LoVo (cell line): Measurements from ENCODE around the gene BCL2.
"Not testable (repeated sequence)": the region's sequence is repeated elsewhere in the genome, so short reads cannot be mapped to it uniquely, and the experiment has no call there.

Source experiments
- DNase-seq: peaks from one replicate; pipeline ENCODE4 v3.0.0-alpha.2; 2016; ENCODE audit warnings: low spot score

Gene BCL2

DNA sequence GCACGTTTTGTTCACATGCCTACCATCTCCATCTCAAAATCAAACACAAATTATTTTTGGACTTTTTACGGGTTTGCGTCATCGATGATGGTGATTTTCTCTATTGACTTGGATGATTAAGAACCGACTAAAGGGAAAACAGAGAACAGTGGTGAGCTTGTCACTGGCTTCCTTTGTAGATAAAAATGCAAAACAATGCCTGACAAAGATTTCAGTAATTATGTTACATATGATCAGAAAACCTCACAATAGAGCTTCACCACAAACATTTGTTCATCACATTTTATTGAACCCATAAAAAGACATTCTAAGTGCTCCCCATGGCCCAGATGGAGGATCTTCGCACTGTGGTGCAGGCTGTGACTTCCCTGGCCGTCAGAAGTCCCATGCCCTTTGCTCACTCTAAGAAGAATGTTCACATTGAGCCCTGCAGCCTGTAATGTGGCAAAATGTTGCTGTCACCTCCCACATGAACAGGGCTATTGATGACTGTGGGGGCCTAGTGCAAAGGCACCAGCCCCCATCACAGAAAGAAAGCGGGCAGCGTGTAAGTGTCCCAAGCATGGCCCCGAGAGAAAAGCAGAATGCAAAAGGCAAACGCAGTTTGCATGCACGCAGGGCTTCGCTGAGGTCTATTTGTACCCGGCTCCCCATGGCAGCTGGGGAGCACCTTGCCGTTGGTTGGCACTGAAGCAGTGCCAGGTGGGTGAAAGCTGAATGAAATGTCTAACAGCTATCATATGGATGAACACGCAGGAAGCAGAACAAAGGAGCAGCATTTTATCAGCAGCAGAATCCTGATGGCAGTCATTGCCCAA lies 60.6 kb downstream of the BCL2 start:
- DNase-seq: no peak

DNA sequence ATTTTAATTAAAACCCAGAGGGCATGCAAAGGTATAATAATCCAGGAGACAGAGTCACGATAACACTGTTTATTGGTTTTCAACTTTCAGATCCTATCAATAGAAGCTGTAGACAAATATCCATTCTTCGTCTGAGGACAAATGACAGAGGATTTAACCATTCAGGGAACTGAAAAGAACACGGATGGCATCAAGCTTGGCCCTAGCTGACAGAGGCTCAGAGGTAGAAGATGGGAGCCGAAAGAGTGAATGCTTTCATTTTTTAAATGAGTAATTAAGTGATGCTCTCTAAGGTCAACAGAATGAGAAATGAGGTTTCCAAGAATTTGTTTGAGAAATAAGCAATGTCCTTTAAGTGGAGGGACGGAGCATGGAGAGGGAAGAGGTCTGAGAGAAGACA lies 62.1 kb downstream of the BCL2 start:
- DNase-seq: no peak

DNA sequence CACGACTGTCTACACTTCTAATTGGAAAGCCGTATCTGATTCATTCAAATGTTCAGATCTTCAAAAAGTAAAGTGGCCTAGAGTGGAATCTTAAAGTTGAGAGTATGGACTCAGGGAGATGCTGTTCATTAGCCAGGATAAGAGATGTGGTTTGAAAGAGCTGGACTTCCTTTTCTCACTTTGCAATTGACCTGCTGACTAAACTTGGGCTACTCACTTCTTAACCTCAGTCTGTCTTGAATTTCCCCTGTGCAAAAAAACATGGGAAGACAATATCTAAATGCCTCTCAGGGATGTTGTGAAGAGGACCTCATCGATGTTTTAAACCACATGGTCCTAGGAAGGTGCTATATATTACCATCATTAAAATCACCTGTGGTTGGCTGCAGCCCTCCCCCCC lies 64.1 kb downstream of the BCL2 start:
- DNase-seq: no peak

DNA sequence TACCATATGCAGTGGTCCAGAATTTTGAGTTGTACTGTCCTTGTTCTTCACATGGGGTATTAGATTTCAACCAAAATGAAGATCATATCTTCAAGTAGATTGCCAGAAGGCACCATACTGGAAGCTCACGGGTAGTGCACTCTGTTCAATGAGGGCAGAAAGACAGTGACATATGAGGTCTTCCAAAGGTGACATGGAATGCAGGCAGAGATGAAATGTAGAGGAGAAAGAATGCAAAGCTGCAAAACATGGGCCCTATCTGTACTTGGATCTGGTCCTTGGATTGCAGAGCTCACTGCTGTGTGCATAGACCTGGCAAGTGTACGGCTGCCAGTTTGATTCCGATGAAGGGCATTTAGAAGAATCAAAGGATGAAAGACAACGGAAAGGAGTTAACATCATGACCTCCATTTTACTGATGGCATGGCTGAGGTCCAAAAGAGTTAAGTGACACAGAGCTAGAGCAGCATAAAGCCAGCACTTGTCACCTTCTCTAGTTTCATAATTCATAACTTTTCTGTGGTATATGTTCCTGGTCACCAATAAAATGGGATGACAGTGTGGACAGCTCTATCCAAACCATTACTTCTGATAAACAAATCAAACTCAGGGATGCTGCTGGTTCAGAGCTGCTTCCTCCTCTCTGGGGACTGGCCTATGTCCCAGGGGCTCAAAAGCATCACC lies 64.7 kb downstream of the BCL2 start:
- no peak for DNase-seq

DNA sequence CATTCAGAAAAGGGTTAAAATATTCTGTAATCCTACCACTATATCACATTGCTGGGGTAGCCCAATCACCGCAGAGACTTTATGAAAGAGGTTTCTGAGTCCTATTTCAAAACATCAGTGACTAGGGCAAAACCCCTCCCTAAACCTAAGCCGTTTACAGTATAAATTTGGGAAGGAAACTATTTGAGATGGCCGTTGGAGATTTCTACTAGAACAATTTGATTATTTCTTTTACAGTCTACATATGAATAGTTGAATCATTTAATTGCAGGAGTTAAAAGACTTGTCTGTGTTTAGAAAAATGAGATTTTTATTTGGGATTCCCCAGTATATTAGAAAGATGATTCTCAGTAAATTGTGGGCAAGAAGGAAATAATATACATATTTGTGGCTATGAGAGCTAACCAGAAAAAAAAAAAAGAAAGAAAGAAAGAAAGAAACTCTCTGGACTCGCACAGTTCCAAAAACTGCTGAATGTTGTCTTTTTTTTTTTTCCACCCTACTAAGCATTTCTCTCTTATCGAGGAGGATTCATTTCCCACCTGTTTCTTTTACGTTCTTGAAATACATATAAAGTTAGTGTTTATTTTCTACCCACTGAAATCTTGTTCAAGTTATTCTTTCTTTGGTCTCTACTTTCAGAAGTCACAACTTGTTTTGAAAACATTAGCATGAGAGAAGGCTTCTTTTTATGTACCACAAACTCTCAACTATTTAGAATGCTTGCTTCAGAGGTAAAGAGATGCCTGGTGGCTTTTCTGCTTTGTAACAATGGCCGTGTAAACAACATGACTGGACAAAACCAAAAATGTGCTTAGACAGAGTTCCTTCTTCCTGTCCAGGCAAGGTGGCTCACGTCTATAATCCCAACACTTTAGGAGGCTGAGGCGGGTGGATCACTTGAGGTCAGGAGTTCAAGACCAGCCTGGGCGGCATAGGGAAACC lies 65.9 kb downstream of the BCL2 start:
- no peak for DNase-seq

DNA sequence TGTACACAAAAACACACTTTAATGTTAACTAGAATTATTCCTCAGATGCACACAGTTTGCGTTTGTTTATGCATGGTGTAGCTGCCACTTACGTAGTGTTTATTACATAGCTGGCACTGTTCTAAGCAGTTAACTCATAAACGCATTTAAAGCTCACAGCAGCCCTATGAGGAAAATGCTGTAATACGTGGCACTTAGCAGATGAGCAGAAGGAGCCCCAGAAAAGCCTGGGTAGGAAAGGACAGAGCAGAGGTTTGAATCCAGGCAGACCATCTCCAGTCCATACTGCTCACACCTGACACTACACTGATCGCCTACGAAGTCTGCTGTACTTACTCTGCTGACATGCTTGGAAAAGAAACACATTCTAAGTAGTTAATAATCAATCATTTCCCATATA lies 66.6 kb downstream of the BCL2 start:
- no peak for DNase-seq

DNA sequence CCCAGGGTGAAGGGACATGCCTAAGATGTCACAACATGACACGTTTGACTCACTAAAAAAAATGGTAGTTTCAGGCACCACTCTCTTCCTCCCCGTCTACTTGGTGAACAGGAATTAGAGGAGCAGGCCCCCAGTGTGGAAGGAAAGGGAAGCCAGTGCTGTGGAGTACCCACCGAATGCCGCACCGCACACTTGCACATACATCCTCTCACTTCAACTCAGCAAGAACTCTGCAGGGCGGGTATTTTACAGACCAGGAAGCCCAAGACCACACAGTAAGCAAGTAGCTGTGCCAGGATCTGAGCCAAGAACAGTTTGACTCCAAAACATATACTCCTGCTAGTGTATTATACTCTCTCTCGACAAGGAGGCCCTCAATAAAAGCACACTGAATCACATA lies 69.8 kb downstream of the BCL2 start:
- no peak for DNase-seq

DNA sequence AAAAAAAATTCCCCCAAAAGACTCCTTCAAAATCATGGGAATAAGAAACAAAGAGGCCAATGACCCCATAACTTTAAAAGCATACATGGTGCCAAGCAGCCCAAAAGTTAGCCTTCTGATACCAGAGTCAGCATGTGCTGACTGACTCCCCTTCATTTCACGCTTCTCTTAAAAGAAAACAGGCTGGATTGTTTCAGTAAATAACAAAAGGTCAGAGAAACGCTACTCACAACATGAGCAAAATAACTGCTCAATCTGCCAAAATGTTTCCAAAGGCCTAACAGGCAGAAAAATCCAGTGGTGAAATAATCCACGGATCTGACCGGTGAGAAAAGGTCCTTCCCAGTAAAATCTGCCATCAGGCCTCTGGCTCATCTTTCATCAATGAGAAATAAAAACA lies 71.6 kb downstream of the BCL2 start:
- DNase-seq: no peak

DNA sequence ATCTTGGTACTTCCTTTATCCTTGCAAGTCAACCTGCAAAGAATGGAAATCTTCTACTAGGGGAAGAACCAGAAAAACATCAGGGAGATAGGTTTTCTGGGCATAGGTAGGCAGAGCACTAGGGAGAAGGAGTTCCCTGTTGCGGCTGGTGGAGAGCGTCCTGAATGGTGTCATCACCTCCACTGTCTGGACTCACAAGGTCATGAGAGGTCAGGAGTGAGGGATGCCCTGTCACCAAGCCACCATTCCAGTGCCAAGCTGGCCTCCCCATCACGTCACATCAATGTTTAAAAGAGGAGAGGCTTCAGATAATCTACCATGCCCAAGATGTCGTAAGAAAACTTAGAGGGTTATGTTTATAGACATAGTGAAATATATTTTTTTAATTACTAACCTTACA lies 72.1 kb downstream of the BCL2 start:
- no peak for DNase-seq

DNA sequence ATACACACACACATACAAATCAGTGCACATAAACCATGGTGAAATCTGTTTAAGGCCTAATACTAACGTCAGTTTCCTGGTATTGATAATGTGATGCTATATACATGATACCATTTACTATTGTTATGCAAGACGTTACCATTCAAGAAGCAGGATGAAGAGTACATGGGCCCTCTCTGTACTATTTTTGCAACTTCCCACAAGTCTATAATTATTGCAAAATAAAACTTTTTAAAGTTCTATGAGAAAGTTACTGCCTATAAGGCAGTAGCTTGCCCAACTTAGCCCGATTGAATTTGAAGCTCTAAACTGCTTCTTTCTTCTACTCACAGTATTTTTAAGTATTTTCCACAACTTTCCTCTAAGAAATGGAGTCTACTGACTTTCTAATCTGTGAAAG lies 74.0 kb downstream of the BCL2 start:
- DNase-seq: no peak

DNA sequence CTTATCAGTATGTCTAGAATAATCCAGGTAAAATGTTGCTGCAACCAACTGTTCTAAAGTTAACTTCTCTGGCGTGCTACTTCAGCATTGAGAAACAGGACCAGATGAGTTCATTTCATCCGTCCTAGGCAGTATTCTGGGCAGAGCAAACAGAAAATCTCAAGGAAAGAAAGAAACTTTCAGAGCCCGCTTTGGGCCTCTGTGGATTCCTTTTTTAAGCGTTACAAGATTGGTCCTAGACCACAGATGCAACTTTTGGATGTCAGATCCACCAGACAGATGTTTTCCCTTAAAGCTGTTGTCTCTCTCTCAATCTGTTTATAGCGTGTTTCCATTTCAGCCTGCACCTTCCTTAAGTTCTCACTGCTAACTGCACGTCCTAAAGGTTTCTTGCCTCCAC lies 75.0 kb downstream of the BCL2 start:
- DNase-seq: no peak

DNA sequence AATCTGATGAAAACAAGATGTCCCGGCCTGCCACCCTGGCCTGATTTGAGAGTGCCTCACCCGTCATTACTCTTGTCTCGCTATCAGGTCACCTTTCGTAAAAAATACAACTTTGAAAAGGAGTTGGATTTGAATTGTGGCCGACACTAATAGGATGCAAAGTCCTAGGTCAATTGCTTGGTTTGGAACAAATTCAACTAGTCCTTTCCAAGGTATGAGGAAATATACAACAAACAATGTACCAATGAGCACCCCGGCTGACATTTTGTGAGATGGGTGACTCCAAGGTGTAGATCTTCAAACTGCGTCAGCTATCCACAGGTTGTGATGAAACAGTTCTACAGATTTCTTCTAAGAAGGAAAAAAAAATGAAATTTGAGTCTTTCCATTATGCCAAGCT lies 77.8 kb downstream of the BCL2 start:
- DNase-seq: no peak

DNA sequence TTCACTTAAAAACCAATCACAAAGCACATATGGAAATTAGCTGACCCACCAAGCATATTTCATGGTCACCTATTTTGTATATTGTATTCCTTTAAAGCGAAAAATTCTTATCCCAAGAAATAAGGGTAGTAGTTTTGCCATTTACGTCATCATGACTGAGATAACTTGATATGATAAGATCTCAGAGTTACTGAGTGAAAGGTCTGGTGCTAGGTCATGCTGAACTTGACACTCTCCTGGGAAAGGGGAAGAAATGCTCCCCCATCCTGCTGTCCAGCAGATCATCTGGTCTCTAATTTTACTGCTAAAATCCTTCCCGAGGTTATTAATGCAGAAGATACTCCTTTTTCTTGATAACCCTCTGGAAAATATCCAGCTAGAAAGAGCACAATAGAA lies 78.3 kb downstream of the BCL2 start:
- no peak for DNase-seq

DNA sequence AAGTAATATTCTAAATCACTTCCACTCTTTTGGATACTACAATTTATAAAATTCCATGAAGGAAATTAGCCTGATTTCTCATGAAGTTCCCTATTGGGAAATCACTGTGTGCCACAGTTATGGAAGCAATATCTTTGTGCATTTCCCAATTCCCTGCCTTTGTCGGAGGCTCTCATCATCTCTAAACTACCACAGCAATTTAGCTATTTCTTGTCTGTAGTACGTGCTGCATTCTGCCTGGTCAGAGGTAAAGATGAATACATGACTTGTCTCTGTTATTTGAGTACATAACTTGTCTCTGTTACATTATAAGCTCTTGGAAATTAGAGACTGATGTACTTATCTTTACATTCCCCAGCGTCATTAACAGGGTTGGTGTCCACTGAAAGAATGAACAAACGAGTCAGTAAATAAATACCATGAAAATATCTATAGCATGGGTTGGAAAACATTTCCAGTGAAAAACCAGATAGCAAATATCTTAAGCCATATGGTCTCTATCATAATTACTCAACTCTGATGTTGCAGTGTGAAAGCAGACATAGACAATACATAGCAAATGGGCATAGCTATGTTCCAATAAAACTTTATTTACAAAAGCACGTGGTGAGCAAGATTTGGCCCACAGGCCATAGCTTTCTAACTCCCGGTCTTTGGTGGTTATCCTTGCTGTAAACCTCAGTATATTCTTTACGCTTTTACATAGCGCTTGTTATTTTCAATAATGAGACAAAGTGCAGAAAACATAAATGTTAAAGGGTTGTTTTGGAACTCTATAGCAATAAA lies 78.8 kb downstream of the BCL2 start:
- DNase-seq: no peak

DNA sequence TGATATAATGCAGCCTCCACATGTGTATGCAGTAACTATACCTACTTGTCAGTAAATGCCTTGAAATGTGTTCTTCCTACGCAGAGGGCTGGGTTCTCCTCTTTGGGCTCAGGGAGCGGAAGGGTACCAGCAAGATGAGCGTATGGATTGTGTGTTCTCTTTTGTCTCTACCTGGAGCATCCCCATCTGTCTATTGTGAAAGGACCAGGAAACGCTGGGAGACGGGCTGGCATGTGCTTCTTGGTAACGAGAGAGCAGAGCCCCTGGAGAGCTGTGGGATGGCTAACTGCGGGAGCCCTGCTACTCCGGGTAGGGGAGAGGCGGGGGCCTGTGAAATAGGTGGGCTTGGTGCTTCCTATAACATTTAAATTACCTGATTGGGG lies 80.9 kb downstream of the BCL2 start:
- no peak for DNase-seq

DNA sequence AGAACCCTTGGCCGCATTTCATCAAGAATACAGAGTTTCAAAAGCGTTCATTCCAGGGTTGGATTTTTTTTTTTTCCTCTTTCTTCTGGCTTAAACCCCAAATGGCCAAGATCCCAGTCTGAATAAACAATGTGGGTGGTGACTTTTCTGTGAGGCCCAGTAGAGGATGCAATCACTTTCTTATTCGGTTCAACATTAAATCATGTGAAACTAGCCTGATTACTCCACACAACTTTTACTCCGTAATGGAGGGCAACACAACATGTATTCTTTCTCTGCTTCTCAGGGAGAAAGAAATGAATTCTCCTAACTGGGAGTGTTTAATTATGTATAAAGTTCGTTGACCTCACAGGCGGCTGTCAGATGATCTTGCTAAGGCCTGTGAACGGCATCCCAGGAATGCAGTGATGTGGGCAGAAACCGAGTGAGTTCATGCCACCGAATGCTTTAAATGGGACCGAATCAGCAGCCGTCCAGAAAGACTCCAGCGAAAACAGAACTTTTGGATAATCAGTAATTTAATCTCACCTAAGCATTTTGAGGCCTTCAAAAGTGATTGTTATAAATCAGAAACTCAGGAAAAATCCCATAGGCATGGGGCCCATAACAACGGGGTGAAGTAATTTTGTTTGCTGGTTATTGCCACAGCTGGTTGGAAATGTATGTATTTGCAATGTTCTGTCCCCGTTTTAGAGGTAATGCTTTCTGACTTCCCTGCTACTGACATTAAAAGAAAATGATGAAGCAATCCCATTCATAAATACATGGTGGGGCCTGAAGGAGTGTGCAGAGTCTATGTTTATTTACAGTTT lies 81.5 kb downstream of the BCL2 start:
- DNase-seq: peak; percentile 61

DNA sequence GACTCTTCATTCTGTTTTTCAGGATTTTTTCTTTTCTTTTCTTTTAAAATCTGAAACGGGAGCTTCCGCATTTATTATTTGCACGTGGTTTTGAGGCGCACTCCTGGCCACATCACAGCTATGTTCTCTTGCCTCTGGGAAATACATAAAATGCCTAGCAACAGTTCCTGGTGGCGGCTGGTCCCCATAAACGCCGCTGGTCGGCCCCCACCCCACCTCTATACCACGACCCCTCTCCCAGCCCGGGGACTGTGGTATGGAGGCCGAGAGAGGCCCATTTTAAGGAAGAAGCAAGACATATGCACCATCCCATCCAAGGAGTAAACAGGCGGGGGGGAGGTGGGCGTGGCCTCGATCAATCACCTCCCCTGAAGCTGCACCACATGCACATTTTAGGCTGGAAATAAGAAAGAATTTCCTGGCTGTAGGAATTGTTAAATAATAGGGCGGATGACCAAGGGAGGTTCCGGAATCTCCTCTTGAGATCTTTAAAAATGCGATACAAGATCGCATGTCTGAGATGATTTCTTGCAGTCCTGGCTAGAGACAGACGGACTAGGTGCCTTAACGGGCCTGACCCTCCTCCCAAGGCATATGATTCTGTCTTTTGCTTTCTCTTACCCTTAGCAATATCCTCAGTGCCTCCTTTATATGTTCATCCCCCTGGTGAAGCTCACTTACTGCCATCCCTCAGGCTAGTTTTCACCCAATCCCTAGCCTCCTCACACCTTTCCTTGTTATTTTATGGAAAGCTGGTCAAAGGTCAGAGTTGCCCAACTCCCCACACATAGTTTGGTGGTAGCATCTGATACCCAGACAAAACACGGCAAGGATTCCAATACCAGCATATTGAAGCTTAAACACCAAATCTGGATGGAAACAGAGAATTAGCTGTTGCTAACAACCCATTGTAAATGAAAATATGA lies 82.4 kb downstream of the BCL2 start:
- DNase-seq: no peak

DNA sequence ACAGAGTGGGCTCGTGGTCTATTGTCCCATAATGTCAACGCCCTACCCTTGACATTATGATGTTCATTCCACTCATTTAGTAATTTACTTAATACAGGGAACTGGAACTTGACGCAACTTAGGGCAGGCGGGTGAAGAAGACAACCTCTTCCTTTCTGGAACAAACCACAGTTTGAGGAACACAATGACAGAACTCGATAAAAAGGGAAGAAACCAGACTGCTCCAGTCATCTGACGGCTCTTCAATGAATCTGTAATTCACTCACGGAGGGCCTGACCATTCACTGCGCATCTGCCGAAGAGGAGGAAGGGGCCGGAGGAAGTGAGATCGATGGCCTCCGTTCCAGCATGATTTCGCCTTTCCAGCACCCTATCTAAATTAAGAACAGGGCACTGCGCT lies 83.2 kb downstream of the BCL2 start:
- no peak for DNase-seq

DNA sequence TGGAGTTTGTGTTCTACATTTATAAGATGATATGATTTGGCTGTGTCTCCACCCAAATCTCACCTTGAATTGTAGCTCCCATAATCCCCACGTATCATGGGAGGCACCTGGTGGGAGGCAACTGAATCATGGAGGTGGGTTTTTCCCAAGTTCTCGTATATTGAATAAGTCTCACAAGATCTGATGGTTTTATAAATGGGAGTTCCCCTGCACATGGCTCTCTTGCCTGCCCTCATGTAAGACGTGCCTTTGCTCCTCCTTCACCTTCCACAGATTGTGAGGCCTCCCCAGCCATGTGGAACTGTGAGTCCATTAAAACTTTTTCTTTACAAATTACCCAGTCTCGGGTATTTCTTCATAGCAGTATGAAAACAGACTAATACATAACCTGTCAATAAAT lies 83.6 kb downstream of the BCL2 start:
- DNase-seq: not testable (repeated sequence)

DNA sequence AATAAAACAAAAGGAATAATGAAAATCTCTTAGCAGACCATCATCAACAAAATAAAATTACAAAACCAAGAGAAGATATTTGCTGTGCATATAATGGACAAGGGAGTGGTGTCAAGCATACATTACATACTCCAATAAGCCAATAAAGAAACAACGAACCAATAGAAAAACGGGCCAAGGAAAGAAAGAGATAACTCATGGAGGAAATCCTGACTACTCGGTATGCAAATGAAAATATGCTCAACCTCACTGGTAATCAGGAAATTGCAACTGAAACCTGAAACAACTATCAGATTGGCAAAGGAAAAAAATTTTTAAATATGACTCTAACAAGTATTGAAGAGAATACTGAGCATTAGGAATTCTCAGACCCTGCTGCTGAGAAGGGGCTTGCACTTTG lies 84.7 kb downstream of the BCL2 start:
- no peak for DNase-seq
